Activated CD4-positive, alpha-beta memory T cell treated with anti-CD3 and anti-CD28 coated beads for 36 hours (primary cell): ENCODE measurements around the gene PDPK1. TPM values are rescaled to one million over a fixed set of nuclear protein-coding genes. Genes with fewer than 3 reads are reported as not detected.

Source experiments
- CTCF ChIA-PET: fragments of 350-600 bp; sonication (Branson Sonifier 250); formaldehyde crosslinking; loops from one replicate; lab custom pipeline; 2021; ENCODE audit warnings: antibody characterized with exemption, inconsistent platforms; lab: Charles Lee
- POLR2A ChIA-PET: fragments of 350-600 bp; sonication (Branson Sonifier 250); formaldehyde crosslinking; loops from one replicate; lab custom pipeline; 2021; ENCODE audit warnings: antibody characterized with exemption; lab: Charles Lee
- DNase-seq: peaks from one replicate; pipeline ENCODE4 v3.0.0-alpha.2; 2020
- H3K27ac Mint-ChIP-seq: one replicate; pipeline ENCODE4 v1.8.0; 2021; ENCODE audit warnings: mixed read lengths
- H3K27me3 Mint-ChIP-seq: one replicate; pipeline ENCODE4 v1.8.0; 2021; ENCODE audit warnings: mixed read lengths
- H3K36me3 Mint-ChIP-seq: one replicate; pipeline ENCODE4 v1.8.0; 2021; ENCODE audit warnings: mixed read lengths
- H3K4me1 Mint-ChIP-seq: one replicate; pipeline ENCODE4 v1.8.0; 2021; ENCODE audit warnings: low read depth, mixed read lengths
- H3K4me3 Mint-ChIP-seq: one replicate; pipeline ENCODE4 v1.8.0; 2021; ENCODE audit warnings: mild to moderate bottlenecking, mixed read lengths
- H3K9me3 Mint-ChIP-seq: one replicate; pipeline ENCODE4 v1.8.0; 2021; ENCODE audit warnings: mixed read lengths
- intact Hi-C: fragments of 100-400 bp; cut with micrococcal nuclease; formaldehyde crosslinking; loops from one replicate; pipeline ENCODE4 v1.15.1; 2023
- total RNA-seq, 2 experiments: library from RNA; stranded (reverse); gene quantifications; one replicate each; pipeline ENCODE4 v1.2.3, GENCODE V29; 2021

The PDPK1 gene
- total RNA-seq, 2 experiments from 2014 or later = 42.5 to 42.9 TPM

GRCh38 chr16:2511128-2511800, 26.6 kb upstream of the PDPK1 start:
- Mint-ChIP-seq H3K9me3 (no peaks in the 10 kb centered on the region), H3K36me3 (peaks cover 4% of the 10 kb centered on the region), H3K4me3 (no peak overlapping the region), H3K4me1 (peaks cover 24% of the 10 kb centered on the region), H3K27ac (no peak overlapping the region), H3K27me3 (no peaks in the 10 kb centered on the region)
- DNase-seq = no peak
- CTCF ChIA-PET = no interaction called here
- POLR2A ChIA-PET = interaction anchor here (0.5 kb wide), 1 partner anchor 28 kb away, joined by 3 read pairs; no protein-coding TSS in a partner anchor
- intact Hi-C loops = no loop called here

GRCh38 chr16:2511996-2512734, 25.7 kb upstream of the PDPK1 start:
- Mint-ChIP-seq H3K27me3 (no peaks in the 10 kb centered on the region), H3K4me3 (no peak overlapping the region), H3K4me1 (peaks cover 33% of the 10 kb centered on the region), H3K36me3 (peaks cover 4% of the 10 kb centered on the region), H3K9me3 (no peaks in the 10 kb centered on the region), H3K27ac (no peak overlapping the region)
- DNase-seq = no peak
- POLR2A ChIA-PET = interaction anchor here (0.5 kb wide), 1 partner anchor 27 kb away, joined by 3 read pairs; no protein-coding TSS in a partner anchor
- CTCF ChIA-PET = interaction anchor here (1.2 kb wide), 1 partner anchor 11 kb away, joined by 6 read pairs; no protein-coding TSS in a partner anchor
- intact Hi-C loops = loop anchor here (2.0 kb wide), 1 partner anchor 21 kb away; no protein-coding TSS in a partner anchor

DNA sequence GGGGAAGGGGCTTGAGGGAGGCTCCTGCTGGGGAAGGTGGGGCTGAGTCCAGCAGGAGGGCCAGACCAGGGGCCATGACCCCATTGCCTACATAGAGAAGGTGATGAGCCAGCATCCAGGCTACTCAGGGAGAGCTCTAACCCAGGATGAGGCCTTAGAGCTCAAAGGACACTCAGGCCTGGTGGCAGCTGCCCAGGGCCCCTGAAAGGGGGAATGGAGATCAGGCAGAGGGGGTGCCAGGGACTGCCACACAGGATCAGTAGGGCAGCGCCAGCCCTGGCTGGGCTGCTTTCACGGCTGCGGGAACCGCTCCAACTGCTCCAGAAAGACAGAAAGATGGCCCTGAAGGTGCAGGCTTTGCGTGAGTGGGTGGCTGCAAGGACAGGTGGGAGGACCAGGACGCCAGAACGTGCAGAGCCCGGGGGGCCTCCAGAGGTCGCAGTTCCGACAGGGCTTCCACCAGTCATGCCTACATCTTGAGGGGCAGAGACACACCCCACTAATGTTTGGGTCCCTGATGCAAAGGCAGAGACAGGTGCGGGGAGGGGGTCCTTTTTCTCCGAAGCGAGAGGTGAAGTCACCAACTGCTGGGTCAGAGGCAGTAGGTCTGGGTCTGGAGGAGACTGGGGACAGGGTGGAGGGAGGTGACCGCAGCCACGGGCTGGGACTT, 25.0 kb upstream of the PDPK1 start:
- Mint-ChIP-seq H3K27me3 (no peaks in the 10 kb centered on the region), H3K27ac (peak overlapping the region; percentile 91), H3K4me3 (peak overlapping the region; percentile 90), H3K4me1 (peaks cover 37% of the 10 kb centered on the region), H3K36me3 (peaks cover 4% of the 10 kb centered on the region), H3K9me3 (no peaks in the 10 kb centered on the region)
- no peak for DNase-seq
- CTCF ChIA-PET = interaction anchor here (0.8 to 1.2 kb wide), 2 partner anchors 11 to 318 kb away, joined by 3 to 6 read pairs; no protein-coding TSS in a partner anchor
- intact Hi-C loops = loop anchor here (2.0 kb wide), 1 partner anchor 20 kb away; no protein-coding TSS in a partner anchor
- POLR2A ChIA-PET = interaction anchor here (1.7 kb wide), 1 partner anchor 20 kb away, joined by 7 read pairs; no protein-coding TSS in a partner anchor

DNA sequence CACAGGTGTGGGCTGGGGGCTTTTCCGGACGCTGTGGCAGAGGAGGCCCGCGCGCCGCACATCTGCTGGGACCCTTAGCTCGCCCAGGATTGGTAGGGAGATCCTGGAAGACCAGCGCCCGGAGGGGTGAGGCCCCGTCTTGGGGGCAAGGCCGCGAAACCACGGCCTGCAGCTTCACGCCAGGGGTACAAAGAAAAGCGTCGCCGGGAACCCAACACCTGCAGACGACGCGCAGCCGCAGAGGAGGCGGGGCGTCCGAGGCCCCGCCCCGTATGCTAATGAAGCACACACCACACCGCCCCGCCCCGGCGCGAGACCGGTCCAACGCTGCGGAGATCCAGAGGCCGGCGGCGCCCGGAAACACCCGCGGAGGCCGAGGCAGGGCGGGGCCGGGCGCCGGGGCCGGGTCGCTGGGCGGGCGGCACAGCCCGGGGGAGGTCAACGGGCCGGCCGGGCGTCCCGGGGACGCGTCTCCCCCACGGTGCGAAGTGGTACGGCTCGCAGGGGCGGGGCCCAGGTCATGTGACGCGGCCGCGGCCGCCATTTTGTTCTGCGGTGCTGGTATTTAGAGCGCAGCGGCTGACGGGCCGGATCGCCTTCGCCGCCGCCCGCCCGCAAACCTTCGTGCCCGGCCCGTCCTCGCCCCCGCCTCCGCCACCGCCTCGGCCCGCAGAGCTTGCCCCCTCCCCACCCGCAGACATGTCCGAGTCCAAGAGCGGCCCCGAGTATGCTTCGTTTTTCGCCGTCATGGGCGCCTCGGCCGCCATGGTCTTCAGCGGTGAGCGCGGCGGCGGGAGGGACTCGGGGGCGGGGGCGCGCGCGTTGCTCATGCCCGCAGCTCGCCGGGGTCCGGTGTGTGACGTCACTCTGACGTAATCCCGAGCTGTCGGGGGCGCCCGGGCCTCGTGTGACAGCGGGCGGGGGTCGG, 24.2 kb upstream of the PDPK1 start, which contains the start of gene ATP6V0C:
Gene ATP6V0C, plus strand, starts transcription at position 548 of the 928 bp plus-strand sequence. Its CDS starts 152 bp downstream, at position 700.
- CTCF ChIA-PET = interaction anchor here (0.8 to 2.5 kb wide), 3 partner anchors 12 to 319 kb away, joined by 3 to 6 read pairs (median 4); partner anchors contain the start of gene PDPK1

DNA sequence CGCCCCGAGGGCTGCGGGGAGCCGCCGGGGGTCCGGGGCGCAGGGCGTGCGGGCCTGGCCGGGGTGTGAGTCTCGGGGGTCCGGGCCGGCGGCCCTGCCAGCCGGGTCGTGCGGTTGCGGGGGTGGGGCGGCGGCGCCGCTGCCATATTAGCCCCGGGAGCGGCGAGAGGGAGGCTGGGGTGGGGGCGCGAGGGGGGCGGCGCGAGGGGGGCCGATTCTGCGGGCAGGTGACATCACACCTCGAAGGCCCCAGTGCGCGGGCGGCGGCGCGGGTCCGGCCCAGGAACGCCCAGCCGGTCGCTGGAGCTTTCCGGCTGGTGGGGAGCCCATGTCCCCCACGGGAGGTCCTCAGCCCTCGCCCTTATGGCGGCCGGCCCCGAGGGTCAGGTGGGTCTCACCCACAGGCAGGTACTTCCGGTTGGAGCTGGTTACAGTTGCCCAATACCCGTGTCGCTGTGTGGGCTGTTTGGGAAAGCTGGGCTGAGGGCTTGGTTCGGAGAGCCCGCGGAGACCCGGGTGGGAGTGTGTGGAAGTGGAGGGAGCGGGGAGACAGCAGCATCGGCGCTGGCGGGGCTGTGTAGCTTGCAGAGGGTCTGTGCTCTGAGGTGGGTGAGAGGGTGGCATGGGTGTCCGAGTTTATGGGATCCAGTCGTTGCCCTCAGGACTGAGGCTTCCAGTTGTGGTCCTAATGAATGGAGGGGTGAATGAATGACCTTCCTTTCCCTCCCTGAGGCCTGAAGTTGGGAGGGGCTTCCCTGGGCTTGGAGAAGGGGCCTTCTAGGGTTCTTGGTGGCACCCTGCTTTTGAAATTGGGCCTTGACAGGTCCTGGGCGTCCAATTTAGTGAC, 23.3 kb upstream of the PDPK1 start:
- peaks cover 45% of the 10 kb centered on the region for H3K4me1 Mint-ChIP-seq
- CTCF ChIA-PET = interaction anchor here (1.2 to 2.5 kb wide), 4 partner anchors 13 to 263 kb away, joined by 3 to 6 read pairs (median 4); partner anchors contain the start of genes ABCA3 and PDPK1
- intact Hi-C loops = loop anchor here (5.0 kb wide), 1 partner anchor 158 kb away; no protein-coding TSS in a partner anchor

More for the DNA sequence above, 24.2 kb upstream of the PDPK1 start, which contains the start of gene ATP6V0C:
- intact Hi-C loops = loop anchor here (2.0 kb wide), 1 partner anchor 19 kb away; no protein-coding TSS in a partner anchor
- H3K27me3 Mint-ChIP-seq = no peaks in the 10 kb centered on the region
- H3K36me3 Mint-ChIP-seq = peaks cover 4% of the 10 kb centered on the region
- peaks cover 40% of the 10 kb centered on the region for H3K4me1 Mint-ChIP-seq
- peak within 1 kb of the TSS; percentile 91 for H3K27ac Mint-ChIP-seq
- peak within 1 kb of the TSS; percentile 92 for H3K4me3 Mint-ChIP-seq
- peak; percentile 91 for DNase-seq
- H3K9me3 Mint-ChIP-seq = no peaks in the 10 kb centered on the region
- POLR2A ChIA-PET = interaction anchor here (1.0 to 1.7 kb wide), 3 partner anchors 18 to 39 kb away, joined by 4 to 7 read pairs (median 6); partner anchors contain the start of genes CEMP1 and TBC1D24

DNA sequence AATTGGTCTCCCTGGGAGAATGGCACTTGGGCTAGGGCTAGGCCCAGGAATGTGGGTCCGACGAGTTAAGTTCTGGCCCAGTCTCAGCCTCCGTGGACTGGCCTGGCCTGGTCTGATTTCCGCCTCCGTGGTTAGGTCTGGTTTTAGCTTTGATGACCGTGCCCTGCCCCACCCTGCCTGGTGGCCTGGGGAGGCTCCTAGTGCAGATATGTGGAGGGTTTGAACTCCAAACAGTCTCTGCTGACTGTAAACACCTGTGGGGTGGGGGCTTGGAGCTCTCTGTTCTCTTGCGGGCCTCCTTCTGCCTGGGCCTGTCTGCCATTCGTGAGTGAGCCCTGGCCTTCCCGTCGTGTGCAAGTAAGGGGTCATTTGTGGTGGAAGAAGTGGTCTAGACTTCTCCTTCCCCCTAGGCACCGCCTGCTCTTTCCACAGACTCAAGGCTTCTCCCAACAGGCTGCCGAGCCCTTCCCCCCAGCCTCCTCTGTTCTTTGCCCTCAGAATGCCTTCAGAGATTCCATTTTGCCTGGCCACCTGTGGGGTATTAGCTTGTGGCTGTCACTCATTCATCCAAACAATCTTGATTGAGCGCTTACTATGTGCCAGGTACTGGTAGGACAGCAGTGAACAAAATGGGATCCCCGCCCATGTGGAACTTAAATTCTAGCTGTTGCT, 22.5 kb upstream of the PDPK1 start:
- no peak for DNase-seq
- POLR2A ChIA-PET = interaction anchor here (0.7 to 1.7 kb wide), 2 partner anchors 16 to 264 kb away, joined by 3 to 6 read pairs; partner anchors contain the start of genes CEMP1 and ECI1
- intact Hi-C loops = loop anchor here (5.0 kb wide), 1 partner anchor 157 kb away; no protein-coding TSS in a partner anchor
- H3K4me3 Mint-ChIP-seq = peak overlapping the region; percentile 92
- H3K27me3 Mint-ChIP-seq = no peaks in the 10 kb centered on the region
- H3K9me3 Mint-ChIP-seq = no peaks in the 10 kb centered on the region
- peaks cover 50% of the 10 kb centered on the region for H3K4me1 Mint-ChIP-seq
- peaks cover 10% of the 10 kb centered on the region for H3K36me3 Mint-ChIP-seq
- CTCF ChIA-PET = interaction anchor here (0.6 to 2.5 kb wide), 5 partner anchors 14 to 637 kb away, joined by 3 to 6 read pairs (median 4); partner anchors contain the start of genes ABCA3 and PDPK1
- H3K27ac Mint-ChIP-seq = peak overlapping the region; percentile 90

More for the DNA sequence above, 23.3 kb upstream of the PDPK1 start:
- peak; percentile 56 for DNase-seq
- Mint-ChIP-seq H3K36me3 (peaks cover 7% of the 10 kb centered on the region), H3K9me3 (no peaks in the 10 kb centered on the region), H3K27ac (peak overlapping the region; percentile 90), H3K4me3 (peak overlapping the region; percentile 92), H3K27me3 (no peaks in the 10 kb centered on the region)
- POLR2A ChIA-PET = interaction anchor here (1.0 to 1.7 kb wide), 3 partner anchors 17 to 40 kb away, joined by 4 to 7 read pairs (median 6); partner anchors contain the start of genes CEMP1 and TBC1D24

DNA sequence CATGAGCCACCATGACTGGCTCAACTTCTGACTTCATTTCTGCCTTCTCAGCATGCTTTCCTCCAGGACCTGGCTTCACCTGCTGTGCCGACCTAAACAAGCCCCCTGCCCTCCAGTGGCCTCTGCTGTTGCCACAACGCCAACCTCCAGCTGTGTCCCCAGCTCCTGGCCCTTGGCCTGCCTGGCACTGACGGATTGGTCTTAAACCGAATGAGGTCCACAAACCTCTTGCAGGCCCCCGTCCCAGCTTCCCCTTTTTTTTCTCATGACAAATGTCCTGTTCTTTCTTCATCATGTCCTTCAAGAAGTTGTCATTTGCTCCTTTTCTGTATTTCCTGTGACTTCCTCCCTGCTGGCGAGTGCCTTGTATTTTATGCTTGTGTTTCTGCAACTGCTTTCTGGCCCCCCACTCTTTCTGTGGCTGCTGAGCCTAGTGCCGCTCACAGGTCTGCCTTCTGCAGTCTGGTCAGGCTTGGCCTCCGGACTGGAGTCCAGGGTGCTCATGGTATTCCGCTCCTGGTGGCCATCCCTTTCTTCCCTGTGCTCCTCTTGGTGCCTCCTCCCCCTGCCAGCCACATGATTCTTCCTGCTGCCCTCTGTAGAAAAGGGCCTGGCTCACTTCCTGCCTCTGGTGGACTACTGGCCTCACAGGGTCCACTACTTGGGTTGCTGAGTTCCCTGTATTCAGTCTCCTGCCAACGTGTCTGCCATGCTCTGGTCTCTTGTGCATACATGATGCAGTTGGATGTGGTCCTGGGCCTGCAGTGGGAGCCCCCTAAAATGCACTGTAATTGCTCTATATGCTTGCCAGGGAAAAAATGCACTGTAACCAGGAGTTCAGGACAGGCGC, 21.2 kb upstream of the PDPK1 start:
- no peak for DNase-seq
- H3K9me3 Mint-ChIP-seq = no peaks in the 10 kb centered on the region
- peaks cover 10% of the 10 kb centered on the region for H3K36me3 Mint-ChIP-seq
- no peaks in the 10 kb centered on the region for H3K27me3 Mint-ChIP-seq
- peak overlapping the region; percentile 90 for H3K27ac Mint-ChIP-seq
- ChIA-PET CTCF (no interaction called here), POLR2A (no interaction called here)
- H3K4me3 Mint-ChIP-seq = peak overlapping the region; percentile 11
- H3K4me1 Mint-ChIP-seq = peaks cover 59% of the 10 kb centered on the region
- intact Hi-C loops = loop anchor here (5.0 kb wide), 1 partner anchor 156 kb away; no protein-coding TSS in a partner anchor

DNA sequence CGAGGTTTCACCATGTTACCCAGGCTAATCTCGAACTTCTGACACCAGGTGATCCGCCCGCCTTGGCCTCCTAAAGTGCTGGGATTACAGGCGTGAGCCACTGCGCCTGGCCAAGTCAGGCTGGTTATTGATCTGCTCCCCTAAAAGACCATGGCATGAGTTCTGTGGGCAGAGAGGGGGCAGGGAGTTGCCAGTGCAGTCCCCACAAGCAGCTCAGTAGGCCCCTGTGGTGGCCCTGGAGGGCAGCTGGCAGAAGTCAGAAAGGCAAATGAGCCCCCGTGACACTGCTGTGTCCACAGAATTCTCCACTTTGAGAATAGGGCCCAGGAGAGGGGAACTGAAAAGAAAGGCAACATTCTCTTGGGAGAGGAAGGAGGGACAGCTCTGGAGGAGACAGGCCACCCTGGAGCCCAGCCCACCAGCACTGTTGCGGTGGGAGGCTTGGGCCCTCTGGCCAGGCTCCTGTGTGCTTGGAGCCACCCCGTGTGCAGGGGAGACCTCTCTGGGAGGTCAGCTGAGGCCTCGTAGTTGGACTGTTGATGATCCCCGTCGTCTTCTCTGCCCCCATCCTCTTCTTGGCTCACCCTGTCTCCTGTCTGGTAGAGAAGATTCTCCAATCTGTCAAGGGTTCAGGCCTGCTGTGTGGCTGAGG, 19.7 kb upstream of the PDPK1 start:
- CTCF ChIA-PET = no interaction called here
- no peak overlapping the region for H3K4me3 Mint-ChIP-seq
- H3K27me3 Mint-ChIP-seq = no peaks in the 10 kb centered on the region
- no peak for DNase-seq
- POLR2A ChIA-PET = interaction anchor here (3.6 kb wide), 1 partner anchor 14 kb away, joined by 43 read pairs; the partner anchor contains the start of gene CEMP1
- peaks cover 10% of the 10 kb centered on the region for H3K36me3 Mint-ChIP-seq
- intact Hi-C loops = loop anchor here (5.0 kb wide), 1 partner anchor 154 kb away; no protein-coding TSS in a partner anchor
- peak overlapping the region; percentile 45 for H3K27ac Mint-ChIP-seq
- H3K4me1 Mint-ChIP-seq = peaks cover 55% of the 10 kb centered on the region
- H3K9me3 Mint-ChIP-seq = no peaks in the 10 kb centered on the region
